A172 (cell line): Measurements from ENCODE around the gene FLRT1. TPM values are rescaled to one million over a fixed set of nuclear protein-coding genes. Genes with fewer than 3 reads are reported as not detected.

Source experiments
- DNase-seq: peaks from one replicate; pipeline ENCODE4 v3.0.0-alpha.2; 2015; ENCODE audit warnings: low spot score
- total RNA-seq: library from RNA; depleted of rRNA; stranded (reverse); fragments of >200 nt; shearing (Covaris generic); gene quantifications from 2 replicates; pipeline ENCODE4 v1.2.3, GENCODE V29; 2014

FLRT1 gene
- total RNA-seq, 1 experiment from 2014 or later = not detected

DNA sequence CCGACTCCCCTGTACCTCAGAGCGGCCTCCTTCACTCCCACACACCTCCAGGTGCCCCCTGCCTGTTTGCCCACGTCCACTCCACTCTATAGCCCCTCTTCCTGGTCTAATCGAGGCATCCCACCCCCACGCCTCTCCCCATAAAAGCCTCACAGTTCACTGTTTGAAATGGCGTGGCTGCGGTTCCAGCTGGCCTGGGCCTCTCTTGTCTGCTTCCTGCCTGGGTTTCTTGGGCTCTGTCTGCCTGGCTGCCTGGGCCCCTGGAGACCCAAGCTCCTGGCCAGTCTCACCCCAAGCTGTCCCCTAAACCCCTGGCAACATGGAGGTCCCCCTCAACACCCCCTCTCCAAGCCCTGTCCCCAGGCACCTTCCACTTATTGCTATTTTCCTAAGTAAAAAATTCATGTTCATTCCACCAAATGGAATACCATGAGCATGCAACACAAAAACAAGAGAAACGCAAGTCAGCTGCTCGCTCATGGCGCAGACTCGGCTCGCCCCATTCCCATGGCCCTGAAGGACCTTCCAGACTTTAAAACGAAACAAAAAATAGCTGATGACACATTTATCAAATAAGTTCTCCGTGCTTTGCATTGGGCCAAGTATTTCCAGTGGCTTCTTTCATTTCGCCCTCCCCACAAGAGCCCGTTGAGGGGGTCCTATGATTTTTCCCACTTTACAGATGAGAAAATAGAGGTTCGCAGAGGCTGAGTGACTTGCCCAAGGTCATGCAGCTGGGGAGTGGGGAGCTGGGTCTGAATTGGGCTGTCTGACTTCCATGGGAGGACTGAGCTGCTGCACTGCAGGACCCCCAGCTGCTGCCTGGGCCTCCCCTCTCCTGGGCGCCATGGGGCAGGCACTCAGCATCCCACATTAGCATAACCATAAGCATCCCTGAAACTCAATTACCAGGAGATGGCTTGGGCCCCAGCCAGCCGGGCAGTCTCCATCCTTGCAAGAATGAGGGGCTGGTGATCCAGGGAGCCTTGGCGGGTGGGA lies 11.7 kb upstream of the FLRT1 start:
- DNase-seq = no peak

GRCh38 chr11:64025205-64025604 lies 10.5 kb upstream of the FLRT1 start:
- peak; percentile 40 for DNase-seq

DNA sequence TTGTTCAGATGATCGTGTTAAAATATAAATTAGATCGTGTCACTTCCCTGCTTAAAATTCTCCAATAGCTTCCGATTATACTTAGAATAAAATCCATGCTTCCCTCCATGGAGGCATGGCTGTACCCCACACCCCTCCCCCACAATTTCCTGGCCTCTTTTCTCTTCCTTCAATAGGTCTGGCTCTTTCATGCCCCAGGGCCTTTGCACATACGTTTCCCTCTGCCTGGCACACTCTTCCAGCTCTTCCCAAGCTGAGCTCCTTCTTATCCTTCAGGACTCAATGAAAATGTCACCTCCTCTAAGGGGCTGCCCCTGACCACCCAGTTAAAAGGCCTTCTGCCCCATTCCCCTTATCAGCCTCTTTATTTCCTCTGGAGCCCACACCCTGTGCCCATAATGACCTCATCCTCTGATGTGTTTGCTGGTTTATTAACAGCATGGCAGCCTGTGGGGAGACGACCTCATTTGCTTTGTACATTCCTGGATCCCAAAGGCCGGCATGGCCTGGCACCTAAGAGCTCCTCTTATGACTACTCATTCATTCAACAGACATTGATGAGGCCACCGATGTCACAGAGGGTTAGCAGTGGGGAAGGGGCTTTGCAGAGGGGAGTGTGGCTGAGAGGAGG lies 9.0 kb upstream of the FLRT1 start:
- DNase-seq = no peak

DNA sequence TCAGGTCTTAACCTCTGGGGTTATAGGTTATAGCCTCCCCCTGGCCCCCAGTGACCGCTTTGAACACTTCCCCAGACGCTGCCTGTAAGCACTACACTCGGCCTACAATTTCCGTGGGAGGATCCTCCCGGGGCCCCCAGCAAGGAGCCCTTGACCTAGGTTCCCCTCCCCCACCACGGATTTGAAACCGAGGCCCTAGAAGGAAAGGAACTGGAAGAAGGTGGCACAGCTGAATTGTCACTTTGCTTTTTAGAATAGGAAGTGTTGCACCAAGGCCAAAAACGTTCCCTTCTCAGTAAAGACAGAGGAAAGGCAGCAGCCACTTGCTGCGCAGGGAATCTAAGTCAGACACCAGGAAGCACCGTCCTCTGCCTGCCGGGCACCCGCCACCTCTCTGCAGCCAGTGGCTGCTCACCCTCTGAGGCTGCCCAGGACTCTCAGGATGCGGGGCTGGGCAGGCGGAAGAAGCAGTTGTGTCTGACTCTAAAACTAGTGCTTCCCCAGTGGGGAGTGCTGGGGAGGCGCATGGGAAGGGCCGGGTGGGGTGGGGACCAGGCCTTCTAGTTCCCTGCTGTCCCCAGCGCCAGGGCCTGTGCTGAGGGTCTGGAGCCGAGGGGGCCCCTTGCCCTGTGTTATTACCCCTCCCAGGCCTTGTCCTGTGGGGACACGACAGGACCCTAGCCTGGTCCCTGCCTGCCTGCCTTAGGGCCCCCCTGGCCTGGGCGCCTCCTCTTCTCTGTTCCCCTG lies 7.9 kb upstream of the FLRT1 start:
- DNase-seq = no peak

DNA sequence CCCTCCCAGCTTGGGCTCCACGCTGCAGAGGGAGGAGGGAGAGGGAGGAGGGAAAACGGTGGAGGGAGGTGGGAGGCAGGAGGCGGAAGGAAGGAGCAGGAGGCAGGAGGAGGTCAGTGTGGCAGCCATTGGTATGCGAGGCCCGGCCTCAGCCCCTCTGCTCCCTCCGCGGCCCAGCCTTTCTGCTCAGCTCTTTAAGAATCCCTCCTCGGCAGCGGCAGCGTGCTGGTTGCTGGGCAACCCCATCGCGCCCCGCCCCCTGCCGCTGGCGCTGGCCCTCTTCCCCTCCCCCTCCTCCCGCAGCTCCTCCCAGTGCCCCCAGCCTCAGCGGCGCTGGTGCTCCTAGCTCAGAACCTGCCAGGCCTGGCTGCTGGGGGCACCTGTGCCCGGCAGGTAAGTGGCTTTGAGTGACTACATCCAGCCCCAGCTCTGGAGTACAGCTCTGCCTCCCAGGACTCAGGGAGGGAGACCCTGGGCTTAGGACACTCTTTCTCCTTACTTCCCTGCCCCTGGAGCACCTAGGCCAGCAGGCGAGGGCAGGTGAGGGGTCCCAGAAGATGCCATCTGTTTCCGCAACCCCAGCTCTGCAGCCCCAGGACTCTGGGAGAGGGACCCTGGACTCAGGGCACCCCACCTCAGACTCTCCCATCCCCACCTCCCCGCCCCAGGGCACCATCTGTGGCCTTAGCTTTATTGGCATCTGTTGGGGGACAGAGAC lies 7.2 kb upstream of the FLRT1 start:
- no peak for DNase-seq

DNA sequence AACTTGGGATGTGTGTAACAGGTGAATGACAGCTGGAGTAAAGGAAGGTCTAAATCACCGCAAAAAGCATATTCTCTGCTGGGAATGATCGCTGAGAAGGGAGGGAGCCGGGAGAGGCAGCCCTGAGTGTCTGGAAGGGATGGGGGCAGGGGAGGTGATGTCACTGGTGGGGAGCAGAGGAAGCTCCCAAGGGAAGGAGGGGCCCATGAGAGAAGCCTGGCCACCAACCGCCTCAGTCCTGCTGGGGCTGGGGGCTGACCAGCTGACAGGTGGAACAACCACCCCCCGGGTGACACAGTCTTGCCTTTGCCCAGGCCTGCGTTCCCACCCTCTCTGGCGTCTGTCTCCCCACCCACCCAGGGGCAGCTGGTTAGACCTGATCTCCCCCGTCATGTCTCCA lies 6.0 kb upstream of the FLRT1 start:
- no peak for DNase-seq

DNA sequence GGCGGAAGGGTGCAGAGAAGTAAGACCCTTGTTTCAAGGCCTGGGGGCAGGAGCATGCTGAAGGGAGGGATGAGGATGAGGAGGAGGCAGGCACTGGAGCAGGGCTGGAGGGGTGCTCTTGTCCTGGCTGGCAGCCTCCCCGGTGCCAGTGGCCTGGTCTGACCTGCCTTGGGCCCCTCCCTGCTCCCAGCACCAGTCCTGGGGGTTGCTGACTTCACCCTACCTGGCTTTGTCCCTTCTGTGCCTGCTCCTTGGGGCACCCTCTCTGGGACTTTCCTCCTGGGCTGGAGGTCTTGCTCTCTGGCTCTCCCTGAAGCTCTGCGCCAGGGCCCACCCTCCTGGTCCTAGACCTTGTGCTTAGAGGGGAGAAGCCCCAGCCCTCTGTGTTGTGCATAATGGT lies 4.7 kb upstream of the FLRT1 start:
- no peak for DNase-seq

DNA sequence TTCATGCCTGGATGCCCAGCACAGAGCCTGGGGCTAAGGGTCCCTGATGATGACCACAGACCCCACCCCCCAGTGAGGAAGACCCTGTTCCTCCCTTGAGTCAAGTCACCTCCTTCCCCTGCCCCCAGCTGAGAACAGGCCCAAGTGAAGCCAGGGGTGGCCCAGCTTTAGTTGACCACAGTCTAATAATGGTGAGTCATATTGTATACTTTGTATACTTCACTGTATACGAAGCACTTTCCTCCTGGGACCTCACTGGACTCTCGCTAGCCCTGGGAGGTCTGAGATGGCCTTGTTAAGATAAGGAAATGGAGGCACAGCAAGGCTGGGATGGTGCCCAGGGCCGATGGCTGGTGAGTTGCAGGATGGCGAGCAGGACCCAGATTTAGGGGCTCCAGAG lies 3.7 kb upstream of the FLRT1 start:
- peak; percentile 41 for DNase-seq

DNA sequence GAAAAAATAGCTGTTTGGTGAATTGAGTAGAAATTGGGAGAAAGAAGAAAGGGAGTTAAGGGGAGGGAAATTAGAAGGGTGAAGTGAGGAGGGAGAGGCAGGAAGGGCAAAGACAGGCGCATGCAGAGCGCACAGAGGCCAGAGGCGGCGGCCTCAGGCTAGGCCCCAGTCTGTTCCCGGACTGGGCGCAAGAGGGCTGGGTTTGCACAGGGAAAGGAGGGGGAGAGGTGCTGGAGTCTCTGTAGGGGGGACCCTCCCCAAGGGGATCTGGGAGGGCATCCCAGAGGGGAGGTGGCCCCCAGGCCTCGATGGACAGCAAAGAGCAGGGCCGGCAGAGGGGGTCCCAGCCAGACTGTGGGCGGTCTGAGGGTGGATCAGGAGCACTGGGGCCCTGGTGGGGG lies 1.3 kb upstream of the FLRT1 start:
- DNase-seq = no peak

DNA sequence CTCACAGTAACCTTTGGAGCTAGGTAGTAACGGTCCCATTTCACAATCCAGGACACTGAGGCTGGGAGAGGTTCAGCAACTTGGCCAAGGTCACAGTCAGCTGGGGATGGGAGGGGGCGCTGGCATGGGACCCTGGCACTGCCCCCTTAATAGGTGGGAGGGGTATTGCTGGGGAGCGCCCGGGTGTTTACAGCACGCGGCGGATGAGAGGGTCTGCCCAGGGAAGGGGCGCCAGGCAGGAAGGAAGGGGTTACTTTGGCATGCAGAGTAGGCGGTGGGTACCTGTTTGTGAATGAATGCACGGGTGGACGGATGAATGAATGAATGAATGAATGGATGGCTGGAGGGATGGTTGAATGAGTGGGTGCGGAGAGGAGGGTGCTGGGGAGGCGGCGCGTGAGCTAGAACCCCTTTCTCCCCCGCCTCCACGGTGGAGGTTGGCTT lies 628 bp upstream of the FLRT1 start:
- no peak for DNase-seq

DNA sequence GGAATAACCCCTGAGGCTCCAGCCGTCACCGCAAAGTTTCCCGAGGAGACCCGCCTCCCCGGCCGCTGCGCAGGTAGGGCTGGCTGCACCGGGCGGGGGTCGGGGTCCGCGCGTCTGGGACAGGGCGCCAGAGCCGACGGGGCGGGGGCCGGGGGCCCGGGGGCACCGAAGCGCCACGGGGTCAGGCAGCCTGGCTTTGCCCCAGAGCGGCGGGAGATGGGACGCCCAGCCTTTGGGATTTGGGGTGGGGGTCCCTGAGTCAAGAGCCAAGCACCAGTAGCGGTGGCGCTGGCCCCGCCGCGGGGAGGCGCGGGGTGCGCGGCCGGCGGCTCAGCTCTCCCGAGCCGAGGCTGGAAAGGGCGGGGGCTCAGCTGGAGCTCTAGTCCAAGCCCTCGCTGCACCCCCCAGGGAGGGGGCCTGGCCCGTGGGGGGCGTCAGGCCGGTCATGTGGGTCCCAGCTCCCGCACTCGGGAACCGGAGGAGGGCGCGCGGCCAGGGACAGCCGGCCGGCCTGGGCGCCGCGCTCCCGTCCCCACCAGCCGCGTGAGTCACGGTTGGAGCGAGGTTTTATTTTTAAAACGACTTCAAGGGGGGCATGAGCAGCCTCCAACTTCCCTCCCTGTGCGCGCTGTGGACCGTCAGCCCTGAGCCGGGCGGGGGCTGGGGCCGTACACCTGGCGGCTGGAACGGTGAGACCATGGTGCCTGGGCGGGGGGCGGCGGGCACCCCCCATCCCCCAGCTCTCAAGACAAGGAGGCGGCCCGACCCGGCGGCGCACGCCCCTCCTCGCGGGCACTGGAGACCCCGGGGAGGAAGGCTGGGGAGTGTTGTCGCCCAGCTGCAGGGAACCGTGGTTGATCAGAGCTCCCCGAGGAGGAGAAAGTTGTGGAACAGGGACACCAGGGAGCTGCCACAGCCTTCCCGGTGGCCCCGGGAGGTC lies 626 bp downstream of the FLRT1 start:
- DNase-seq = peak; percentile 17

- DNase-seq = no peak
These were observed 1.4 kb downstream of the FLRT1 start for GRCh38 chr11:64037027-64037634.

GRCh38 chr11:64038500-64038899 lies 2.8 kb downstream of the FLRT1 start:
- no peak for DNase-seq

GRCh38 chr11:64039012-64039665 lies 3.4 kb downstream of the FLRT1 start:
- no peak for DNase-seq

- DNase-seq = no peak
These were observed 5.1 kb downstream of the FLRT1 start for GRCh38 chr11:64040684-64041322.

DNA sequence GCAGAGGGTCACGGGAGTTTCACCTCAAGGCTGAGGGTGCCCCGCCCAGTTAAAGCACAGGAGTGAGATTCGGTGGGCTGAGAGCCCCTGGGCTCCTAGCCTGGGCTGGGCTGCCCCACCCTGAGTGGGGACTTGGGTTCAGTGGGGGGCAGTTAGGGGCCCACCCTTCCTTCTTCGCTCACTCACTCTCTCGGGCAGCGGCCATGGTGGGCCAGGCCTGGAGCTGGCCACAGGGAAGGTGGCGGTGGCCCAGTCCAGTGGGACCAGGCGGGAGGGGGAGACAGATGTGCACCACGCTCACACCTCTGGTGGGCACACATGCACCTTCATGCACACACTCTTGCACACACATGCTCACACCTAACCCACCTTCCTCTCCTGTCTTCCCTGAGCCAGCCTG lies 6.1 kb downstream of the FLRT1 start:
- DNase-seq = no peak

GRCh38 chr11:64042301-64042700 lies 6.6 kb downstream of the FLRT1 start:
- DNase-seq = no peak

DNA sequence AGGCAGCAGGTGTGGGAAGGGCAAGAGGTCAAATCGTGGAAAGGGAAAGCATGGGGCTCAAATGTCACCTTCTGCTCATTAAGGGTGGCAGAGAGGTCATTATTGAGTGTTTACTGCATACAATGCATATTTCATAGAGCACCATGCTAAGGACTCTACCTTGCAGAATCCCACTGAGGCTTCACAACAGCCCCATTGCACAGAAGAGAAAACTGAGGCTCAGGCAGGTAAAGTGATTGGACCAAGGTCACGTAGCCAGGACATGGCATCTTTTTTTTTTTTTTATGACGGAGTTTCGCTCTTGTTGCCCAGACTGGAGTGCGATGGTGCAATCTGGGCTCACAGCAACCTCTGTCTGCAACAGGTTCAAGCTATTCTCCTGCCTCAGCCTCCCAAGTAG lies 7.8 kb downstream of the FLRT1 start:
- DNase-seq = no peak
